Neural progenitor cell (in vitro differentiated cells): ENCODE measurements around the gene SRGAP3. TPM values are rescaled to one million over a fixed set of nuclear protein-coding genes. Genes with fewer than 3 reads are reported as not detected.
A peak's percentile ranks its signal among the peaks of the same experiment; 100 is the strongest.

ENCODE experiments used
- DNase-seq: peaks from one replicate; pipeline ENCODE4 v3.0.0-alpha.2; 2016; ENCODE audit warnings: low spot score
- H2AFZ ChIP-seq: fragments of 200-600 bp; sonication (generic); replicated peaks from 2 replicates; pipeline ENCODE4 v1.6.1; 2016; ENCODE audit warnings: antibody characterized with exemption
- H3F3A ChIP-seq: fragments of 200-600 bp; sonication (generic); 2 replicates; pipeline ENCODE4 v1.6.1; 2016; ENCODE audit warnings: antibody characterized with exemption, low read depth
- H3K27ac ChIP-seq: fragments of 200-600 bp; sonication (generic); 2 replicates; pipeline ENCODE4 v1.5.1; 2016; ENCODE audit warnings: mild to moderate bottlenecking
- H3K27me3 ChIP-seq: fragments of 200-600 bp; sonication (generic); 2 replicates; pipeline ENCODE4 v1.6.1; 2016; ENCODE audit warnings: mild to moderate bottlenecking, moderate library complexity
- H3K36me3 ChIP-seq: fragments of 200-600 bp; sonication (generic); 2 replicates; pipeline ENCODE4 v1.5.1; 2016
- H3K4me1 ChIP-seq: fragments of 200-600 bp; sonication (generic); 2 replicates; pipeline ENCODE4 v1.6.1; 2016; ENCODE audit warnings: mixed run types
- H3K4me2 ChIP-seq: fragments of 200-600 bp; sonication (generic); 2 replicates; pipeline ENCODE4 v1.6.1; 2016
- H3K4me3 ChIP-seq: fragments of 200-600 bp; sonication (generic); 2 replicates; pipeline ENCODE4 v1.5.1; 2016
- H3K79me2 ChIP-seq: fragments of 200-600 bp; sonication (generic); 2 replicates; pipeline ENCODE4 v1.6.1; 2016; ENCODE audit warnings: low read depth
- H3K9ac ChIP-seq: fragments of 200-600 bp; sonication (generic); 2 replicates; pipeline ENCODE4 v1.6.1; 2016
- H3K9me3 ChIP-seq: fragments of 200-600 bp; sonication (generic); 2 replicates; pipeline ENCODE4 v1.5.1; 2016; ENCODE audit warnings: low read depth
- H4K20me1 ChIP-seq: fragments of 200-600 bp; sonication (generic); 2 replicates; pipeline ENCODE4 v1.6.1; 2016; ENCODE audit warnings: low read depth
- H3K27ac Mint-ChIP-seq: 3 replicates; pipeline ENCODE4 v1.8.0; 2021; ENCODE audit warnings: mixed read lengths
- H3K27me3 Mint-ChIP-seq: 2 replicates; pipeline ENCODE4 v1.8.0; 2022; ENCODE audit warnings: low read depth, mild to moderate bottlenecking, inconsistent platforms, moderate library complexity, mixed read lengths; ENCODE audit not compliant: insufficient read depth
- H3K36me3 Mint-ChIP-seq: 3 replicates; pipeline ENCODE4 v1.8.0; 2021; ENCODE audit warnings: mixed read lengths
- H3K4me1 Mint-ChIP-seq: 3 replicates; pipeline ENCODE4 v1.8.0; 2021; ENCODE audit warnings: mixed read lengths
- H3K4me3 Mint-ChIP-seq: 3 replicates; pipeline ENCODE4 v1.8.0; 2021; ENCODE audit warnings: mild to moderate bottlenecking, moderate library complexity, mixed read lengths
- H3K9me3 Mint-ChIP-seq: 3 replicates; pipeline ENCODE4 v1.8.0; 2020; ENCODE audit warnings: mixed read lengths
- EZH2 ChIP-seq: fragments of 200-600 bp; sonication (generic); IDR thresholded peaks from 2 replicates; pipeline ENCODE4 v1.6.1; 2017; ENCODE audit warnings: antibody characterized with exemption, mild to moderate bottlenecking, moderate library complexity
- EZH2phosphoT487 ChIP-seq: fragments of 200-600 bp; sonication (generic); IDR thresholded peaks from 2 replicates; pipeline ENCODE4 v1.6.1; 2017; ENCODE audit warnings: antibody characterized with exemption
- total RNA-seq: library from RNA; depleted of rRNA; stranded (reverse); fragments of >200 nt; gene quantifications from 2 replicates; pipeline ENCODE4 v1.2.3, GENCODE V29; 2015; ENCODE audit warnings: low replicate concordance
- TF ChIP-seq, protein P1 (sequence below): fragments of 200-600 bp; sonication (generic); IDR thresholded peaks from 2 replicates; pipeline ENCODE4 v1.5.1; 2017; ENCODE audit warnings: antibody characterized with exemption, mild to moderate bottlenecking

Gene SRGAP3
- total RNA-seq, 1 donor from 2014 or later, result 59.3 TPM

- no peak for DNase-seq
- Histone ChIP-seq H3K9ac (no peak overlapping the region), H3K4me2 (no peak overlapping the region), H3K79me2 (peaks cover 26% of the 10 kb centered on the region), H3K27me3 (no peaks in the 10 kb centered on the region), H3K27ac (no peak overlapping the region), H3K4me1 (peaks cover 49% of the 10 kb centered on the region), H4K20me1 (peaks cover 59% of the 10 kb centered on the region), H3K36me3 (no peaks in the 10 kb centered on the region), H3F3A (peaks cover 25% of the 10 kb centered on the region), H3K4me3 (no peak overlapping the region), H3K9me3 (no peaks in the 10 kb centered on the region), H2AFZ (no peak overlapping the region)
- no peak for TF ChIP-seq EZH2phosphoT487
- TF ChIP-seq, protein P1, sequence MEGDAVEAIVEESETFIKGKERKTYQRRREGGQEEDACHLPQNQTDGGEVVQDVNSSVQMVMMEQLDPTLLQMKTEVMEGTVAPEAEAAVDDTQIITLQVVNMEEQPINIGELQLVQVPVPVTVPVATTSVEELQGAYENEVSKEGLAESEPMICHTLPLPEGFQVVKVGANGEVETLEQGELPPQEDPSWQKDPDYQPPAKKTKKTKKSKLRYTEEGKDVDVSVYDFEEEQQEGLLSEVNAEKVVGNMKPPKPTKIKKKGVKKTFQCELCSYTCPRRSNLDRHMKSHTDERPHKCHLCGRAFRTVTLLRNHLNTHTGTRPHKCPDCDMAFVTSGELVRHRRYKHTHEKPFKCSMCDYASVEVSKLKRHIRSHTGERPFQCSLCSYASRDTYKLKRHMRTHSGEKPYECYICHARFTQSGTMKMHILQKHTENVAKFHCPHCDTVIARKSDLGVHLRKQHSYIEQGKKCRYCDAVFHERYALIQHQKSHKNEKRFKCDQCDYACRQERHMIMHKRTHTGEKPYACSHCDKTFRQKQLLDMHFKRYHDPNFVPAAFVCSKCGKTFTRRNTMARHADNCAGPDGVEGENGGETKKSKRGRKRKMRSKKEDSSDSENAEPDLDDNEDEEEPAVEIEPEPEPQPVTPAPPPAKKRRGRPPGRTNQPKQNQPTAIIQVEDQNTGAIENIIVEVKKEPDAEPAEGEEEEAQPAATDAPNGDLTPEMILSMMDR, result no peak
- TF ChIP-seq EZH2, result no peak
- Mint-ChIP-seq H3K36me3 (peaks cover 12% of the 10 kb centered on the region), H3K4me1 (peaks cover 87% of the 10 kb centered on the region), H3K27ac (peak overlapping the region; percentile 95), H3K4me3 (peak overlapping the region; percentile 4), H3K27me3 (peaks cover 3% of the 10 kb centered on the region), H3K9me3 (no peaks in the 10 kb centered on the region)
Measured at GRCh38 chr3:9229879-9230278, 19.6 kb downstream of the SRGAP3 start.

GRCh38 chr3:9229325-9229724 lies 20.1 kb downstream of the SRGAP3 start:
- H3K4me3 Mint-ChIP-seq, result no peak overlapping the region
- Histone ChIP-seq H3K27ac (no peak overlapping the region), H2AFZ (no peak overlapping the region)

GRCh38 chr3:9226326-9226725 lies 23.1 kb downstream of the SRGAP3 start:
- no peaks in the 10 kb centered on the region for H3K27me3 ChIP-seq
- H4K20me1 ChIP-seq, result peaks cover 67% of the 10 kb centered on the region
- Mint-ChIP-seq H3K36me3 (peaks cover 21% of the 10 kb centered on the region), H3K4me3 (peak overlapping the region; percentile 45), H3K27ac (peak overlapping the region; percentile 90), H3K4me1 (peaks cover 85% of the 10 kb centered on the region), H3K9me3 (peaks cover 2% of the 10 kb centered on the region), H3K27me3 (peaks cover 5% of the 10 kb centered on the region)
- no peak overlapping the region for H3K9ac ChIP-seq
- peaks cover 18% of the 10 kb centered on the region for H3K79me2 ChIP-seq
- no peak overlapping the region for H2AFZ ChIP-seq
- H3K4me1 ChIP-seq, result peaks cover 34% of the 10 kb centered on the region
- no peak overlapping the region for H3K27ac ChIP-seq
- DNase-seq, result no peak
- H3K36me3 ChIP-seq, result no peaks in the 10 kb centered on the region
- peak overlapping the region; percentile 46 for H3K4me2 ChIP-seq
- H3F3A ChIP-seq, result peaks cover 17% of the 10 kb centered on the region
- H3K9me3 ChIP-seq, result no peaks in the 10 kb centered on the region
- no peak overlapping the region for H3K4me3 ChIP-seq
- TF ChIP-seq EZH2phosphoT487 (no peak), EZH2 (no peak)
- TF ChIP-seq, protein P1, result no peak

More at GRCh38 chr3:9229325-9229724, 20.1 kb downstream of the SRGAP3 start:
- no peak overlapping the region for H3K4me2 ChIP-seq
- H3K79me2 ChIP-seq, result peaks cover 26% of the 10 kb centered on the region
- no peaks in the 10 kb centered on the region for H3K36me3 ChIP-seq
- no peaks in the 10 kb centered on the region for H3K9me3 Mint-ChIP-seq
- H3K9ac ChIP-seq, result no peak overlapping the region
- no peaks in the 10 kb centered on the region for H3K27me3 ChIP-seq
- H3K27me3 Mint-ChIP-seq, result peaks cover 3% of the 10 kb centered on the region
- peaks cover 65% of the 10 kb centered on the region for H4K20me1 ChIP-seq
- H3K4me1 ChIP-seq, result peaks cover 49% of the 10 kb centered on the region
- no peak for DNase-seq
- peaks cover 87% of the 10 kb centered on the region for H3K4me1 Mint-ChIP-seq
- peaks cover 25% of the 10 kb centered on the region for H3F3A ChIP-seq
- TF ChIP-seq, protein P1, result no peak
- TF ChIP-seq EZH2phosphoT487 (no peak), EZH2 (no peak)
- H3K4me3 ChIP-seq, result no peak overlapping the region
- peaks cover 11% of the 10 kb centered on the region for H3K36me3 Mint-ChIP-seq
- no peaks in the 10 kb centered on the region for H3K9me3 ChIP-seq
- peak overlapping the region; percentile 15 for H3K27ac Mint-ChIP-seq
